Uterus (tissue), 4 donors: Measurements from ENCODE around the gene ARVCF. TPM values are rescaled to one million over a fixed set of nuclear protein-coding genes. Genes with fewer than 3 reads are reported as not detected.

Source experiments
- DNase-seq, 2 donors: peaks; one replicate each; pipeline ENCODE4 v3.0.0-alpha.2; 2019 to 2020
- H3K27ac ChIP-seq, 2 donors: fragments of 200-600 bp; sonication (generic); 1 replicate in 1 of 2; 2 replicates in 1 of 2; pipeline ENCODE4 v1.5.1; 2016 to 2018
- H3K27me3 ChIP-seq, 2 donors: fragments of 200-600 bp; sonication (generic); one replicate each; pipeline ENCODE4 v1.5.1; 2018 to 2019; ENCODE audit warnings: control low read depth in 1 of 2
- H3K36me3 ChIP-seq, 2 donors: fragments of 200-600 bp; sonication (generic); one replicate each; pipeline ENCODE4 v1.5.1; 2019; ENCODE audit warnings: control low read depth in 1 of 2
- H3K4me1 ChIP-seq, 2 donors: fragments of 200-600 bp; sonication (generic); one replicate each; pipeline ENCODE4 v1.5.1; 2018 to 2019; ENCODE audit warnings: control low read depth in 1 of 2
- H3K4me3 ChIP-seq, 2 donors: fragments of 200-600 bp; sonication (generic); 1 replicate in 1 of 2; 2 replicates in 1 of 2; pipeline ENCODE4 v1.5.1; 2018 to 2019; ENCODE audit warnings: mild to moderate bottlenecking in 1 of 2
- H3K9me3 ChIP-seq, 2 donors: fragments of 200-600 bp; sonication (generic); one replicate each; pipeline ENCODE4 v1.5.1; 2019; ENCODE audit warnings: control low read depth in 1 of 2
- CTCF ChIP-seq, 4 experiments: fragments of 200-600 bp in 2 of 4; fragments of 450-650 bp in 2 of 4; sonication (generic) in 2 of 4; IDR thresholded peaks; one replicate each; pipeline ENCODE4 v1.5.1; 2016 to 2019; ENCODE audit warnings: antibody characterized with exemption in 4 of 4, mild to moderate bottlenecking in 2 of 4, moderate library complexity in 1 of 4
- POLR2A ChIP-seq, 2 donors: fragments of 450-650 bp; IDR thresholded peaks; one replicate each; pipeline ENCODE4 v1.6.1; 2016; ENCODE audit warnings: antibody characterized with exemption in 2 of 2, mild to moderate bottlenecking in 1 of 2, moderate library complexity in 1 of 2
- intact Hi-C: fragments of 100-400 bp; cut with DNase I; formaldehyde crosslinking; loops from one replicate; pipeline ENCODE4 v1.15.1; 2023; ENCODE audit warnings: low total_unique reads
- total RNA-seq, 4 donors: library from RNA; depleted of rRNA in 3 of 4; stranded (reverse); fragments of >200 nt in 3 of 4; gene quantifications; one replicate each; pipeline versions ENCODE4 v1.1.0 to v1.2.4, GENCODE V29; 2014 to 2023
- donor health status: DM: yes; HTN: yes; CAD: no.

The ARVCF gene
- total RNA-seq, 4 donors from 2014 or later = 1.5 to 43.4 (median 16.6) TPM

DNA sequence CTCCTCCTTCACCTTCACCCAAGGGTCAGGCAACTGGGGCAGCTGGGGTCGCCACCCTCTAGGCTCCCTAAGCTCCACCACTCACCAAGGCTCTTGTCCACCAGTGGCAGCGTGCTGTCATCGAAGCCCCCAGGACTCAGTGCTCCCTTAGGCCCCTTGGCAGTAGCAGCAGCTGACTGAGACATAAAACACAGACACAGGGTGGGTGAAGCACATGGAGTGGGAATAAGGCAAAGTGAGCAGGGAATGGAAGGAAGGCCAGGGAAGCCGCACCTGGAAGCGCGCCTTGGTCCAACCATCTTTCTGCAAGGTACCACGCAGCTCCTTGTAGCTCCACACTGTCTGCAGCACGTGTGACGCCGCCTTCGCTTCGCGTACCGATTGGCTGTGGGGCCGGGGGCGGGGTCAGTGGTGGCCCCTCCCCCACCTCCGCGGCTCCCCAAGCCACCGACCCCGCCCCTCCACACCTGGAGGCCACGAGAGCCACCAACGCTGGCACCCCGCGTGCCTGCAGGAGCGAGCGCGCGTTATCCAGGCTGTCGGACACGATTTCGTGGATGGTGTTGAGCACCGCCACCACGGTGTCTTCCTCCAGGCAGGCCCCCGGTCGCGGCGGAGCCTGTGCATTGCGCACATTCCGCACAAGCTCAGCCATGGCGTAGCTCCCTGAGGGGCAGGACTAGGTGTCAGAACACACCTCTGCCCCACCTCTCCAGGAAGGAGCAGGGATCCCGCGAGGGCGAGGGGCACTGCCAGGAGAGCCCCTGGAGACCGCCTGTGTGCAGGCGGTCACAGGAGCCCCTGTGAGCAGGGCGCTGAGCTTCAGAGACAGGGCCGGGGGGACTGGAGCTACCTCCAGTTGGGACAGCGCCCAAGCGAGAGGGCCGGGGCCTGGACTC lies 43.7 kb downstream of the ARVCF start:
- Histone ChIP-seq H3K27me3 (no peaks in the 10 kb centered on the region), H3K4me1 (no peaks in the 10 kb centered on the region), H3K36me3 (no peaks in the 10 kb centered on the region), H3K9me3 (no peaks in the 10 kb centered on the region), H3K27ac (no peak overlapping the region), H3K4me3 (no peak overlapping the region)
- TF ChIP-seq CTCF (IDR thresholded peaks at IDR 0.05) = no peak
- no peak for TF ChIP-seq POLR2A (IDR thresholded peaks at IDR 0.05)
- intact Hi-C loops = loop anchor here (5.0 to 10.0 kb wide), 2 partner anchors 39 to 142 kb away; partner anchors contain the start of genes RANBP1 and TRMT2A
- no peak for DNase-seq

DNA sequence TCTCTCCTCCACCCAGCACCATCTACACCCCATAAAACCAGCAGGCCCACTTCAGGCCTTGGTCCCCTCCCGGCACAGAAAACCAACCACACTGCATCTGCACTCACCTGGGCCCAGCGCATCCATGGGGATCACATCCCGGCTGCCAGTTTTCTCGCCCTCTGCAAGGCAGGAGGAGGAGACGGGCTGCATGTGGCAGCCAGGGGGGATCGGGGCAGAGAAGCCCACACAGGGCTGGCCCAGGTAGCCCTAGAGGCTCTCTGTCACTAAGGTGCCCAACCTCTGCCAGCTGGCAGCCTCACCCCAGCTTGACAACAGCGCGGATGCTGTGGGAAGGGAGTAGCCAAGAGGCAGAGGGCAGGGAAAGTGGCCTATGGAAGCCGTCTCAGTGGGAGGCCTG lies 44.4 kb downstream of the ARVCF start:
- no peak overlapping the region for H3K27ac ChIP-seq
- no peak for TF ChIP-seq POLR2A (IDR thresholded peaks at IDR 0.05)
- TF ChIP-seq CTCF (IDR thresholded peaks at IDR 0.05) = no peak
- no peaks in the 10 kb centered on the region for H3K9me3 ChIP-seq
- intact Hi-C loops = loop anchor here (5.0 to 10.0 kb wide), 2 partner anchors 40 to 143 kb away; partner anchors contain the start of genes RANBP1 and TRMT2A
- no peak overlapping the region for H3K4me3 ChIP-seq
- no peaks in the 10 kb centered on the region for H3K4me1 ChIP-seq
- no peaks in the 10 kb centered on the region for H3K27me3 ChIP-seq
- H3K36me3 ChIP-seq = no peaks in the 10 kb centered on the region
- DNase-seq = no peak

- intact Hi-C loops = loop anchor here (5.0 to 10.0 kb wide), 2 partner anchors 41 to 143 kb away; partner anchors contain the start of genes RANBP1 and TRMT2A
- no peaks in the 10 kb centered on the region for H3K9me3 ChIP-seq
- no peaks in the 10 kb centered on the region for H3K36me3 ChIP-seq
Measured at GRCh38 chr22:19971276-19972124, 45.1 kb downstream of the ARVCF start.

DNA sequence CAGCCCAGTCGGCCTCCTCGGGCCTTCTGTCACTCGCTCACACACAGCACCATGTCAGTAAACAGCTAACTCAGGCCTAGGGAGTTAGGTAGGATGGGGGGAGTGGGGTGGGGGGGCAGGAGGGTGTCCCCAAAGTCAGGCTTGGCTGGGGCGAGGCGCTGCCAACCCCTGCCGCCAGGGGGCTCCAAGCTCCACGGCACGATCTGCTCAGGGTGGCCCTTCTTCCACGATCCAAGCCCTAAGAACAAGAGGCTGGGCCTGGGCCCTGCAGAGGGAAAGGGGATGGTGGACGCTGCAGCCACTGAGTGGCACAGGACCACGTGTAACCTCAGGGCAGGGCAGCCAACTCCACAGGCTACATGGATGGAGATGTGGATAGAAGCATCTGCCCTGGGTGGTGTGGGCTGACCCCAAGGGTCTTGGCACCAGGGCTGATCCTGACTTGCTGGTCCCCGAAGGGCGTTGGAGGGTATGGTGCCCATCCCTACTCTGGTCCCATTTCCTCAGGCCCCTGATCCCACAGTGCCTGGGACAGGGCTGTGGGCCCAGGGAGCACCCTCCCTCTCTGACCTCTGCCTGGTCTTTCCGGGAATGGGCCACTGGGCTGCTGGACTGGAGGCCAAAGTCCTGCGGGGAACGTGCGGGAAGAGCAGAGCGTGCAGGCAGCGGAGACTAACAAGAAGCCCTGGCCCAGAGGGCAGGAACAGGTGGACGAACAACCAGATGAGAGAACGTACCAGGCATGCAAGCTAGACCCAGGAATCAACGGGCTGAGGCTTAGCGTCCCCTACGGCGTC lies 45.9 kb downstream of the ARVCF start:
- peak; percentile 52 to 68 for DNase-seq
- Histone ChIP-seq H3K9me3 (no peaks in the 10 kb centered on the region), H3K27me3 (no peaks in the 10 kb centered on the region), H3K27ac (no peak overlapping the region), H3K36me3 (no peaks in the 10 kb centered on the region), H3K4me1 (no peaks in the 10 kb centered on the region), H3K4me3 (no peak overlapping the region)
- intact Hi-C loops = loop anchor here (5.0 to 10.0 kb wide), 2 partner anchors 42 to 144 kb away; partner anchors contain the start of genes RANBP1 and TRMT2A
- TF ChIP-seq POLR2A (IDR thresholded peaks at IDR 0.05) (no peak), CTCF (IDR thresholded peaks at IDR 0.05) (peak; percentile 81 to 94 (median 90))

More at GRCh38 chr22:19971276-19972124, 45.1 kb downstream of the ARVCF start:
- no peaks in the 10 kb centered on the region for H3K4me1 ChIP-seq
- H3K27me3 ChIP-seq = no peaks in the 10 kb centered on the region
- no peak for TF ChIP-seq POLR2A (IDR thresholded peaks at IDR 0.05)
- TF ChIP-seq CTCF (IDR thresholded peaks at IDR 0.05) = no peak
- H3K27ac ChIP-seq = no peak overlapping the region
- H3K4me3 ChIP-seq = no peak overlapping the region
- DNase-seq = no peak
